ENCODE results near the gene DOCK3.
"Not testable (repeated sequence)": the region's sequence is repeated elsewhere in the genome, so short reads cannot be mapped to it uniquely, and the experiment has no call there.

The DOCK3 gene

GRCh38 chr3:51106242-51106876 lies 431.6 kb downstream of the DOCK3 start:
- Histone ChIP-seq H3K27ac (no peak overlapping the region), H3K9ac (ENCODE audit: insufficient read length) (no peak overlapping the region), H3K4me3 (no peak overlapping the region), H3K36me3 (ENCODE audit: insufficient read depth, low read length) (no peaks in the 10 kb centered on the region), H3K9me3 (ENCODE audit: low read depth, low read length) (no peaks in the 10 kb centered on the region)
- DNase-seq (ENCODE audit: low read depth, low spot score) = no peak
- TF ChIP-seq FOXP2 (optimal IDR thresholded peaks at IDR 0.05; ENCODE audit: control extremely low read depth, extremely low read length, insufficient read depth) (no peak), EZH2 (IDR thresholded peaks at IDR 0.05) (no peak), POLR2AphosphoS5 (IDR thresholded peaks at IDR 0.05; ENCODE audit: borderline replicate concordance, low read depth, low read length) (no peak)

- Histone ChIP-seq H3K36me3 (ENCODE audit: insufficient read depth, low read length) (no peaks in the 10 kb centered on the region), H3K27ac (no peak overlapping the region), H3K4me3 (no peak overlapping the region), H3K9ac (ENCODE audit: insufficient read length) (no peak overlapping the region), H3K9me3 (ENCODE audit: low read depth, low read length) (no peaks in the 10 kb centered on the region)
- no peak for TF ChIP-seq FOXP2 (optimal IDR thresholded peaks at IDR 0.05; ENCODE audit: control extremely low read depth, extremely low read length, insufficient read depth)
- no peak for TF ChIP-seq EZH2 (IDR thresholded peaks at IDR 0.05)
- no peak for TF ChIP-seq POLR2AphosphoS5 (IDR thresholded peaks at IDR 0.05; ENCODE audit: borderline replicate concordance, low read depth, low read length)
- DNase-seq (ENCODE audit: low read depth, low spot score) = no peak
Observed at GRCh38 chr3:51110586-51110985, 435.9 kb downstream of the DOCK3 start.

GRCh38 chr3:51122944-51123343 lies 448.2 kb downstream of the DOCK3 start:
- no peak for DNase-seq (ENCODE audit: low read depth, low spot score)

GRCh38 chr3:51123531-51123930 lies 448.8 kb downstream of the DOCK3 start:
- DNase-seq (ENCODE audit: low read depth, low spot score) = no peak
- Histone ChIP-seq H3K27ac (no peak overlapping the region), H3K36me3 (ENCODE audit: insufficient read depth, low read length) (no peaks in the 10 kb centered on the region), H3K9me3 (ENCODE audit: low read depth, low read length) (no peaks in the 10 kb centered on the region), H3K9ac (ENCODE audit: insufficient read length) (no peak overlapping the region), H3K4me3 (no peak overlapping the region)
- no peak for TF ChIP-seq EZH2 (IDR thresholded peaks at IDR 0.05)
- TF ChIP-seq POLR2AphosphoS5 (IDR thresholded peaks at IDR 0.05; ENCODE audit: borderline replicate concordance, low read depth, low read length) = no peak
- TF ChIP-seq FOXP2 (optimal IDR thresholded peaks at IDR 0.05; ENCODE audit: control extremely low read depth, extremely low read length, insufficient read depth) = no peak

More at GRCh38 chr3:51122944-51123343, 448.2 kb downstream of the DOCK3 start:
- H3K27ac ChIP-seq = no peak overlapping the region
- no peak overlapping the region for H3K4me3 ChIP-seq
- H3K9me3 ChIP-seq (ENCODE audit: low read depth, low read length) = no peaks in the 10 kb centered on the region
- H3K36me3 ChIP-seq (ENCODE audit: insufficient read depth, low read length) = no peaks in the 10 kb centered on the region
- no peak overlapping the region for H3K9ac ChIP-seq (ENCODE audit: insufficient read length)
- TF ChIP-seq FOXP2 (optimal IDR thresholded peaks at IDR 0.05; ENCODE audit: control extremely low read depth, extremely low read length, insufficient read depth) (no peak), POLR2AphosphoS5 (IDR thresholded peaks at IDR 0.05; ENCODE audit: borderline replicate concordance, low read depth, low read length) (no peak), EZH2 (IDR thresholded peaks at IDR 0.05) (no peak)

GRCh38 chr3:51131607-51132006 lies 456.9 kb downstream of the DOCK3 start:
- not testable (repeated sequence) for H3K4me3 ChIP-seq; H3K27ac ChIP-seq; DNase-seq (ENCODE audit: low read depth, low spot score)

GRCh38 chr3:51137715-51138114 lies 463.0 kb downstream of the DOCK3 start:
- Histone ChIP-seq H3K36me3 (ENCODE audit: insufficient read depth, low read length) (no peaks in the 10 kb centered on the region), H3K27ac (no peak overlapping the region), H3K9ac (ENCODE audit: insufficient read length) (no peak overlapping the region), H3K4me3 (no peak overlapping the region), H3K9me3 (ENCODE audit: low read depth, low read length) (no peaks in the 10 kb centered on the region)
- no peak for DNase-seq (ENCODE audit: low read depth, low spot score)
- TF ChIP-seq POLR2AphosphoS5 (IDR thresholded peaks at IDR 0.05; ENCODE audit: borderline replicate concordance, low read depth, low read length) (no peak), EZH2 (IDR thresholded peaks at IDR 0.05) (no peak), FOXP2 (optimal IDR thresholded peaks at IDR 0.05; ENCODE audit: control extremely low read depth, extremely low read length, insufficient read depth) (no peak)

More at GRCh38 chr3:51131607-51132006, 456.9 kb downstream of the DOCK3 start:
- not testable (repeated sequence) for H3K9me3 ChIP-seq (ENCODE audit: low read depth, low read length); H3K9ac ChIP-seq (ENCODE audit: insufficient read length); H3K36me3 ChIP-seq (ENCODE audit: insufficient read depth, low read length)

- H3K9me3 ChIP-seq (ENCODE audit: low read depth, low read length) = no peaks in the 10 kb centered on the region
- H3K4me3 ChIP-seq = no peak overlapping the region
- H3K9ac ChIP-seq (ENCODE audit: insufficient read length) = no peak overlapping the region
- no peak for DNase-seq (ENCODE audit: low read depth, low spot score)
- TF ChIP-seq POLR2AphosphoS5 (IDR thresholded peaks at IDR 0.05; ENCODE audit: borderline replicate concordance, low read depth, low read length) (no peak), FOXP2 (optimal IDR thresholded peaks at IDR 0.05; ENCODE audit: control extremely low read depth, extremely low read length, insufficient read depth) (no peak), EZH2 (IDR thresholded peaks at IDR 0.05) (no peak)
- H3K36me3 ChIP-seq (ENCODE audit: insufficient read depth, low read length) = no peaks in the 10 kb centered on the region
- no peak overlapping the region for H3K27ac ChIP-seq
Observed at GRCh38 chr3:51139616-51140015, 464.9 kb downstream of the DOCK3 start.

GRCh38 chr3:51141573-51141972 lies 466.8 kb downstream of the DOCK3 start:
- H3K27ac ChIP-seq = no peak overlapping the region
- H3K36me3 ChIP-seq (ENCODE audit: insufficient read depth, low read length) = no peaks in the 10 kb centered on the region
- H3K9me3 ChIP-seq (ENCODE audit: low read depth, low read length) = no peaks in the 10 kb centered on the region
- H3K9ac ChIP-seq (ENCODE audit: insufficient read length) = no peak overlapping the region
- TF ChIP-seq FOXP2 (optimal IDR thresholded peaks at IDR 0.05; ENCODE audit: control extremely low read depth, extremely low read length, insufficient read depth) = no peak
- TF ChIP-seq EZH2 (IDR thresholded peaks at IDR 0.05) = no peak
- DNase-seq (ENCODE audit: low read depth, low spot score) = no peak
- H3K4me3 ChIP-seq = no peak overlapping the region
